Mucosa of stomach (tissue), 1 donor: ENCODE results near the gene TASP1.
"Not testable (repeated sequence)": the region's sequence is repeated elsewhere in the genome, so short reads cannot be mapped to it uniquely, and the experiment has no call there.

Experiments
- H3K27me3 ChIP-seq: one replicate; pipeline ENCODE4 v1.7.0; 2013; ENCODE audit warnings: mild to moderate bottlenecking, low read length; ENCODE audit not compliant: control insufficient read depth, insufficient read depth
- H3K36me3 ChIP-seq: one replicate; pipeline ENCODE4 v1.7.0; 2013; ENCODE audit warnings: low read length; ENCODE audit not compliant: control insufficient read depth, insufficient read depth
- H3K4me1 ChIP-seq: one replicate; pipeline ENCODE4 v1.7.0; 2013; ENCODE audit warnings: mild to moderate bottlenecking, low read length; ENCODE audit not compliant: control insufficient read depth, insufficient read depth
- H3K4me3 ChIP-seq: one replicate; pipeline ENCODE4 v1.7.0; 2013; ENCODE audit warnings: low read length
- H3K9ac ChIP-seq: one replicate; pipeline ENCODE4 v1.7.0; 2013; ENCODE audit warnings: mild to moderate bottlenecking, low read length, moderate library complexity
- H3K9me3 ChIP-seq: one replicate; pipeline ENCODE4 v1.7.0; 2013; ENCODE audit warnings: mild to moderate bottlenecking, low read length, moderate library complexity; ENCODE audit not compliant: control insufficient read depth
- donor health status: Pancreatic carcinoma.

The TASP1 gene

DNA sequence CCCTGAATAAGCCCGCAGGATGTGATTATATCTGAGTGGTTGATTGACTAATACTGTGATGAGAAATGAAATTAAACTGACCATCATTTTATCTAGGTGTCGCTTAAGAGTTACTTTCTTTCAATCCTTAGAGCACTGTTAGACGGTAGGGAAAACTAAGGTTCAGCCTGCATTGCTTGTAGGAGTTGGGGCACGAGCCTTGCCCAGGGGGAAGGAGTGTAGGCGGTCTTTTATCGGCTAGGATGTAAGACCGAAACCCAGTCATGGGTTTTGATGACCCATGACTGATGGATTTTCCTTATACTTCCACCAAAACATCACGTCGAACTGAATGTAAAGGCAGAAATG, 392 bp upstream of the TASP1 start:
- no peaks in the 10 kb centered on the region for H3K9me3 ChIP-seq
- peaks cover 5% of the 10 kb centered on the region for H3K4me1 ChIP-seq
- H3K36me3 ChIP-seq: no peaks in the 10 kb centered on the region
- peak overlapping the region; percentile 93 for H3K9ac ChIP-seq
- H3K4me3 ChIP-seq: peak overlapping the region; percentile 99
- H3K27me3 ChIP-seq: no peaks in the 10 kb centered on the region

- Histone ChIP-seq H3K4me3 (peak overlapping the region; percentile 99), H3K36me3 (no peaks in the 10 kb centered on the region), H3K4me1 (peaks cover 5% of the 10 kb centered on the region), H3K27me3 (no peaks in the 10 kb centered on the region), H3K9ac (peak overlapping the region; percentile 93), H3K9me3 (no peaks in the 10 kb centered on the region)
Observed at GRCh38 chr20:13638162-13638495, 603 bp downstream of the TASP1 start.

- no peaks in the 10 kb centered on the region for H3K36me3 ChIP-seq
- no peaks in the 10 kb centered on the region for H3K9me3 ChIP-seq
- H3K4me1 ChIP-seq: no peaks in the 10 kb centered on the region
- H3K27me3 ChIP-seq: no peaks in the 10 kb centered on the region
- no peak overlapping the region for H3K9ac ChIP-seq
- H3K4me3 ChIP-seq: no peak overlapping the region
Observed at GRCh38 chr20:13632431-13632830, 6.3 kb downstream of the TASP1 start.

DNA sequence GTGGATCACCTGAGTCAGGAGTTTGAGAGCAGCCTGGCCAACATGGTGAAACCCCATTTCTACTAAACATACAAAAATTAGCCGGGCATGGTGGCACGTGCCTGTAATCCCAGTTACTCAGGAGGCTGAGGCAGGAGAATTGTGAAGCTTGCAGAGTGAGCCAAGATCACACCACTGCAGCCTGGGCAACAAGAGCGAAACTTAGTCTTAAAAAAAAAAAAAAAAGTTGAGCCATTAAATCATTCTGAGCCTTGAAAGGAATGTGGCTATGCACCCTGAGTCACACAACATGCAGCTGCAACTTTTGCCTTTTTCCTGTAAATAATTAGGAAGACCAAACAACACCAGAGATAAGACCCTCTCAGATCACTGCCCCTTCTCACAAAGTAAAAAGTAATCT, 11.2 kb downstream of the TASP1 start:
- not testable (repeated sequence) for H3K4me1 ChIP-seq, H3K4me3 ChIP-seq, H3K27me3 ChIP-seq, H3K9me3 ChIP-seq, H3K36me3 ChIP-seq, H3K9ac ChIP-seq

GRCh38 chr20:13626724-13627123, 12.0 kb downstream of the TASP1 start:
- no peak overlapping the region for H3K4me3 ChIP-seq
- H3K27me3 ChIP-seq: no peaks in the 10 kb centered on the region
- H3K9ac ChIP-seq: no peak overlapping the region
- H3K4me1 ChIP-seq: no peaks in the 10 kb centered on the region
- H3K9me3 ChIP-seq: no peaks in the 10 kb centered on the region
- no peaks in the 10 kb centered on the region for H3K36me3 ChIP-seq

DNA sequence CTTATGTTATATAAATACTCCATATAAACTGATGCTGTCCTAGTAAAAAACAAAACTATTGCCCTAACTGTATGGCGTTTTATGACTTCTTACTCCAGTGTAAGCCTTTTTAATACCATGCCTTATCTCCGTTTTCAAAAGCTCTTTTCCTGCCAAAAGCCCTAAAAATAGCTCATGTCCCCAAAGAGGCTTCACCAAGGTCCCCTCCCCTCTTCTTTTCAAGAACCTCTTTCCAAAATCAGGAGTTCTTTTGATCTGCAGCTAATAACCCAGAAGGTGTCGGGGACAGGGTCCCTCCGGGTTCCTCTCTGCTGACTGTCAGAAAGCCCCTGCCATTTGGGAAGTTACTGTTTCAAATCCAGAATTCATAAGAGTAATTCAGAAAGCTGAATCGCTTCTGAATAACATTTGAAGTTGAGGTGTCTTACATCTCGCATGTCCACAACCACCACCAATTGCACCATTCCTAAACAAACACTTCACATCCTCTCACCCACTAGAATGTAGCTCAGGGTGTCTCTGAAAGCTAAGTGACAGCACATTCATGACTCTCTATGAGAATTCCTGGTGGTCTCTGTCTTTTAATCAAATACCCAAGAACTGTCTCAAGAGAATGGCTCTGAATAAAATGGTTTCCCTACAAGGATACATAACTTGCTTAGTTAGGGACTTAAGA, 13.3 kb downstream of the TASP1 start:
- Histone ChIP-seq H3K4me1 (no peaks in the 10 kb centered on the region), H3K27me3 (no peaks in the 10 kb centered on the region), H3K9me3 (no peaks in the 10 kb centered on the region), H3K36me3 (no peaks in the 10 kb centered on the region), H3K4me3 (no peak overlapping the region), H3K9ac (no peak overlapping the region)

GRCh38 chr20:13619415-13619814, 19.3 kb downstream of the TASP1 start:
- H3K36me3 ChIP-seq, H3K9ac ChIP-seq, H3K4me3 ChIP-seq, H3K4me1 ChIP-seq, H3K27me3 ChIP-seq, H3K9me3 ChIP-seq: not testable (repeated sequence)

DNA sequence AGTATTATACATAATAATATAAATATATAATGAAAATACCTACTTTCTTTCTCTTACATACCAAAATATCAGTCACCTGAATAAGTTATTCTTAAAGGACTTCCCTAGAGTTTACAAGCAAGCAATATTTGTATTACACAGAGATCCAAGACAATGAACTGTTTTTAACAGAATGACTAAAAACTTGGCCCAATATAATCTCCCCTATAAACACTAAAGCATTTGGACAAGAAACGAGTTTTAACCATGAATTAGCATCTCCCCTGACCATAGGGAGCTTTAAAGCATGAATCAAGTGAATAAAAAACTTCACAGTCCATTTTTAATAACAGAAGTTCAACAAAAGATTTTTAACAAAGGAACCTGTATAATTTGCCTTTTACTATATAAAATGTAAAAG, 20.3 kb downstream of the TASP1 start:
- not testable (repeated sequence) for H3K9ac ChIP-seq, H3K4me1 ChIP-seq, H3K4me3 ChIP-seq, H3K36me3 ChIP-seq, H3K27me3 ChIP-seq, H3K9me3 ChIP-seq

- not testable (repeated sequence) for H3K9me3 ChIP-seq, H3K9ac ChIP-seq, H3K4me1 ChIP-seq, H3K36me3 ChIP-seq, H3K27me3 ChIP-seq, H3K4me3 ChIP-seq
Observed at GRCh38 chr20:13617585-13617984, 21.1 kb downstream of the TASP1 start.

DNA sequence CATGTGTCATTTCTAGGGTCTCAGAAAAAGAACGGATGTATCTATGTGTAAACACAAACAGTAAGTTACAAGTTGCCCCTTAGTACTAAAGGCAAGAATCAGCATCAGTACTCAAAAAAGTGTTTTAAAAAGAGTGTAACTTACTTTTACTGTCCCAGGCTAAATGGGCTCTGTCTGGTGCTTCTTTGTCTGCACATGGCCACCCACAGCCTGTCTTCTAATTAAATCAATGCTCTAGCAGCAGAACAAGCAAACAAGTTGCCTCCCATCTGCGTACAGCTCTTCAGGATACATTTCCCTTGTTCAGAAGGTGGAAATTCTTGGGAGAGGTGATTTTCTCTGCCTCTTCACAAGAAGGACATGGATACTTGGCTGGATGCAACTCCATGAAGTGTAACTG, 22.0 kb downstream of the TASP1 start:
- H3K4me3 ChIP-seq, H3K4me1 ChIP-seq, H3K9ac ChIP-seq, H3K27me3 ChIP-seq, H3K9me3 ChIP-seq, H3K36me3 ChIP-seq: not testable (repeated sequence)

- H3K4me1 ChIP-seq: no peaks in the 10 kb centered on the region
- H3K4me3 ChIP-seq: no peak overlapping the region
- H3K9me3 ChIP-seq: no peaks in the 10 kb centered on the region
- H3K9ac ChIP-seq: no peak overlapping the region
- no peaks in the 10 kb centered on the region for H3K27me3 ChIP-seq
- no peaks in the 10 kb centered on the region for H3K36me3 ChIP-seq
Observed at GRCh38 chr20:13613917-13614316, 24.8 kb downstream of the TASP1 start.

DNA sequence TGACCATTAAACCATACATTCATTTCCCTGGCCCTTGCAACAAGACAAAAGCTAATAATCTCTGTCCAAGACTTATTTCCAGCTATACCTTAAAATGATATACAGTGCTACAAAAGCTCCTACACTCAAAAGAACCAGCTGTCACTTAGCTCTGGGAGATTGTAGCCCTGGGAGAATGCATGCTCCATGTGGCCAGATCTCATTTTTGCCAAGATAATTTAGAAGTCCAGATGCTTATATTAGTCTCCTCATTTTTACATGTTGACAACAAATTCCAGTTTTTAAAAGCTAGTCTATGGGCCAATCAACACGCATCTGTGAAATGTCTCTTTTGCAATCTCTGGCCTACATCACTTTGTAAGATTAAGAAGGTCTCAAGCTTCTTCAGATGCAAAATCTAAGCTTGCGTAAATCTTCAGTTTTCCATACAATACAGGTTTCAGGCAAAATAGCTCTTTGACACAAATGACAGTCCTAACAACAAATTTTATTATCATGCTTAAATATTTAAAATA, 27.1 kb downstream of the TASP1 start:
- Histone ChIP-seq H3K36me3 (no peaks in the 10 kb centered on the region), H3K9me3 (no peaks in the 10 kb centered on the region), H3K27me3 (no peaks in the 10 kb centered on the region), H3K4me1 (no peaks in the 10 kb centered on the region), H3K4me3 (no peak overlapping the region), H3K9ac (no peak overlapping the region)

DNA sequence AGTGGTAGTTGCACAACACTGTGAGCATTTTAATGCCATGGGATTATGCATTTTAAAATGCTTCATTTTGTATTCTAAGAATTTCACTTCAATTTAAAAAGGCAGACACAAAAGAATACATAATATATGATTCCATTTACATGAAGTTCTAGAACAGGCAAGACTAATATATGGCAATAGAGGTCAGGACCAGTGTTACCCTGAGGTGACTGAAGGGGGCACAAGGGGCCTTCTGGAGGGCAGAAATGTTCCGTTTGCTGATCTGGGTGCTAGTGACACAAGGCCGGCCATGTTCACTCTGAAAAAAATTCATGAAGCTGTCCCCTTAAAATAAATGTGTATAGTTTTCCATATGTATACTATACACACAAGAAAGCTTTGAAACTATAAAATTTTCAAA, 28.5 kb downstream of the TASP1 start:
- Histone ChIP-seq H3K9me3 (no peaks in the 10 kb centered on the region), H3K4me1 (no peaks in the 10 kb centered on the region), H3K4me3 (no peak overlapping the region), H3K36me3 (no peaks in the 10 kb centered on the region), H3K27me3 (no peaks in the 10 kb centered on the region), H3K9ac (no peak overlapping the region)
